B cell (primary cell): ENCODE results near the gene RILPL2. TPM values are rescaled to one million over a fixed set of nuclear protein-coding genes. Genes with fewer than 3 reads are reported as not detected.
A peak's percentile ranks its signal among the peaks of the same experiment; 100 is the strongest.

Source experiments
- ATAC-seq: fragments of 200-7000 bp; cut with Tn5 transposase; one replicate; pipeline ENCODE4 v1.10.0; 2021; ENCODE audit warnings: low read depth, mild to moderate bottlenecking, moderate number of reproducible peaks, moderate library complexity
- CTCF ChIA-PET: fragments of 350-600 bp; sonication (Branson Sonifier 250); formaldehyde crosslinking; loops from one replicate; lab custom pipeline; 2021; ENCODE audit warnings: antibody characterized with exemption, inconsistent platforms; lab: Charles Lee
- POLR2A ChIA-PET: fragments of 350-600 bp; sonication (Branson Sonifier 250); formaldehyde crosslinking; loops from one replicate; lab custom pipeline; 2021; ENCODE audit warnings: antibody characterized with exemption; lab: Charles Lee
- DNase-seq: peaks from one replicate; pipeline ENCODE4 v3.0.0; 2013
- H2AFZ ChIP-seq: 2 replicates; pipeline ENCODE4 v1.6.1; 2012; ENCODE audit warnings: mild to moderate bottlenecking, low read depth, low read length; ENCODE audit not compliant: insufficient read depth, poor library complexity, severe bottlenecking
- H3K27ac ChIP-seq, 2 donors: 1 replicate in 1 of 2; 2 replicates in 1 of 2; pipeline ENCODE4 v1.5.1; 2012 to 2013; ENCODE audit warnings: low read length in 2 of 2, mild to moderate bottlenecking in 2 of 2, moderate library complexity in 1 of 2
- H3K27me3 ChIP-seq, 4 experiments: fragments of 200-600 bp in 1 of 4; sonication (generic) in 1 of 4; replicated peaks in 1 of 4; 1 replicate in 2 of 4; 2 replicates in 2 of 4; pipeline versions ENCODE4 v1.6.1 to v1.7.0; 2013 to 2016; ENCODE audit warnings: low read length in 3 of 4, mild to moderate bottlenecking in 2 of 4, mixed read lengths in 1 of 4, moderate library complexity in 1 of 4; ENCODE audit not compliant: insufficient read depth in 4 of 4, control insufficient read depth in 3 of 4; ENCODE audit errors: control extremely low read depth in 1 of 4
- H3K36me3 ChIP-seq, 2 experiments: replicated peaks in 1 of 2; 1 replicate in 1 of 2; 2 replicates in 1 of 2; pipeline versions ENCODE4 v1.6.1 to v1.7.1; 2013; ENCODE audit warnings: low read length in 1 of 2; ENCODE audit not compliant: insufficient read depth in 2 of 2, control insufficient read depth in 1 of 2; ENCODE audit errors: control extremely low read depth in 1 of 2, extremely low read depth in 1 of 2
- H3K4me1 ChIP-seq, 2 donors: fragments of 200-600 bp in 1 of 2; sonication (generic) in 1 of 2; 1 replicate in 1 of 2; 2 replicates in 1 of 2; pipeline versions ENCODE4 v1.5.1 to v1.6.1; 2013 to 2017; ENCODE audit warnings: low read length in 2 of 2; ENCODE audit not compliant: control insufficient read depth in 2 of 2, insufficient read depth in 2 of 2
- H3K4me2 ChIP-seq: replicated peaks from 2 replicates; pipeline ENCODE3; 2012; ENCODE audit warnings: mild to moderate bottlenecking, low read depth, low read length; ENCODE audit not compliant: poor library complexity, severe bottlenecking
- H3K4me3 ChIP-seq, 5 experiments: fragments of 200-600 bp in 1 of 5; sonication (generic) in 1 of 5; 1 replicate in 3 of 5; 2 replicates in 2 of 5; pipeline versions ENCODE4 v1.5.1 to v1.7.0; 2011 to 2016; ENCODE audit warnings: low read length in 4 of 5, mild to moderate bottlenecking in 4 of 5, low read depth in 2 of 5, control low read depth in 1 of 5, moderate library complexity in 1 of 5; ENCODE audit not compliant: insufficient read depth in 1 of 5; ENCODE audit errors: control extremely low read depth in 1 of 5, extremely low read depth in 1 of 5
- H3K79me2 ChIP-seq: fragments of 200-600 bp; sonication (generic); one replicate; pipeline ENCODE4 v1.6.0; 2016; ENCODE audit warnings: low read length; ENCODE audit not compliant: control insufficient read depth, insufficient read depth
- H3K9ac ChIP-seq: fragments of 200-600 bp; sonication (generic); 2 replicates; pipeline ENCODE4 v1.6.1; 2017; ENCODE audit warnings: mild to moderate bottlenecking, low read length, moderate library complexity
- H3K9me3 ChIP-seq, 3 donors: one replicate each; pipeline versions ENCODE4 v1.6.1 to v1.7.1; 2013; ENCODE audit warnings: low read length in 2 of 3; ENCODE audit not compliant: control insufficient read depth in 2 of 3, insufficient read depth in 1 of 3; ENCODE audit errors: control extremely low read depth in 1 of 3
- H4K20me1 ChIP-seq: 2 replicates; pipeline ENCODE4 v1.6.0; 2012; ENCODE audit warnings: mild to moderate bottlenecking, low read length; ENCODE audit not compliant: insufficient read depth, control insufficient read depth, poor library complexity, severe bottlenecking
- H3K27ac Mint-ChIP-seq: one replicate; pipeline ENCODE4 v1.8.0; 2021; ENCODE audit warnings: mixed read lengths
- H3K27me3 Mint-ChIP-seq: one replicate; pipeline ENCODE4 v1.8.0; 2021; ENCODE audit warnings: mixed read lengths
- H3K4me1 Mint-ChIP-seq: one replicate; pipeline ENCODE4 v1.8.0; 2021; ENCODE audit warnings: mixed read lengths
- H3K4me3 Mint-ChIP-seq: one replicate; pipeline ENCODE4 v1.8.0; 2021; ENCODE audit warnings: mixed read lengths
- H3K9me3 Mint-ChIP-seq: one replicate; pipeline ENCODE4 v1.8.0; 2022; ENCODE audit warnings: mixed read lengths; ENCODE audit not compliant: insufficient read depth
- EZH2 ChIP-seq: IDR thresholded peaks from 2 replicates; pipeline ENCODE4 v1.6.1; 2012; ENCODE audit warnings: borderline replicate concordance, low read depth, mild to moderate bottlenecking, moderate library complexity, low read length; ENCODE audit not compliant: insufficient read depth, poor library complexity, severe bottlenecking
- WGBS: methylation state at CpG from one replicate; pipeline ENCODE4 v1.1.5; 2013; ENCODE audit warnings: missing lambda C conversion rate; ENCODE audit not compliant: insufficient coverage; 5-methylcytosine and 5-hydroxymethylcytosine counted together
- intact Hi-C: fragments of 100-400 bp; cut with micrococcal nuclease; formaldehyde crosslinking; loops from one replicate; pipeline ENCODE4 v1.10.0; 2022
- polyA minus RNA-seq: library from RNA; depleted of rRNA, polyadenylated mRNA; stranded (reverse); fragments of >200 nt; gene quantifications from 2 replicates; pipeline ENCODE4 v1.2.3, GENCODE V29; 2012
- polyA plus RNA-seq: library from polyadenylated mRNA; depleted of rRNA; stranded (reverse); fragments of >200 nt; gene quantifications from 2 replicates; pipeline ENCODE4 v1.2.3, GENCODE V29; 2012
- total RNA-seq, 2 donors: library from RNA; stranded (reverse); fragments of 120-200 nt in 1 of 2; gene quantifications; 1 replicate in 1 of 2; 2 replicates in 1 of 2; pipeline versions ENCODE4 v1.2.3 to v1.2.4, GENCODE V29; 2013 to 2022
- TF ChIP-seq, protein P1 (sequence below): fragments of 200-600 bp; IDR thresholded peaks from one replicate; pipeline ENCODE4 v1.8.0; 2022; ENCODE audit warnings: antibody characterized with exemption, mild to moderate bottlenecking

RILPL2 gene, protein sequence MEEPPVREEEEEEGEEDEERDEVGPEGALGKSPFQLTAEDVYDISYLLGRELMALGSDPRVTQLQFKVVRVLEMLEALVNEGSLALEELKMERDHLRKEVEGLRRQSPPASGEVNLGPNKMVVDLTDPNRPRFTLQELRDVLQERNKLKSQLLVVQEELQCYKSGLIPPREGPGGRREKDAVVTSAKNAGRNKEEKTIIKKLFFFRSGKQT
- total RNA-seq, result 12.6 and 13.0 TPM in 2 replicates
- total RNA-seq (2013), result 7.1 TPM
- 3.3 and 4.0 TPM in 2 replicates for polyA plus RNA-seq
- 5.1 and 5.9 TPM in 2 replicates for polyA minus RNA-seq

DNA sequence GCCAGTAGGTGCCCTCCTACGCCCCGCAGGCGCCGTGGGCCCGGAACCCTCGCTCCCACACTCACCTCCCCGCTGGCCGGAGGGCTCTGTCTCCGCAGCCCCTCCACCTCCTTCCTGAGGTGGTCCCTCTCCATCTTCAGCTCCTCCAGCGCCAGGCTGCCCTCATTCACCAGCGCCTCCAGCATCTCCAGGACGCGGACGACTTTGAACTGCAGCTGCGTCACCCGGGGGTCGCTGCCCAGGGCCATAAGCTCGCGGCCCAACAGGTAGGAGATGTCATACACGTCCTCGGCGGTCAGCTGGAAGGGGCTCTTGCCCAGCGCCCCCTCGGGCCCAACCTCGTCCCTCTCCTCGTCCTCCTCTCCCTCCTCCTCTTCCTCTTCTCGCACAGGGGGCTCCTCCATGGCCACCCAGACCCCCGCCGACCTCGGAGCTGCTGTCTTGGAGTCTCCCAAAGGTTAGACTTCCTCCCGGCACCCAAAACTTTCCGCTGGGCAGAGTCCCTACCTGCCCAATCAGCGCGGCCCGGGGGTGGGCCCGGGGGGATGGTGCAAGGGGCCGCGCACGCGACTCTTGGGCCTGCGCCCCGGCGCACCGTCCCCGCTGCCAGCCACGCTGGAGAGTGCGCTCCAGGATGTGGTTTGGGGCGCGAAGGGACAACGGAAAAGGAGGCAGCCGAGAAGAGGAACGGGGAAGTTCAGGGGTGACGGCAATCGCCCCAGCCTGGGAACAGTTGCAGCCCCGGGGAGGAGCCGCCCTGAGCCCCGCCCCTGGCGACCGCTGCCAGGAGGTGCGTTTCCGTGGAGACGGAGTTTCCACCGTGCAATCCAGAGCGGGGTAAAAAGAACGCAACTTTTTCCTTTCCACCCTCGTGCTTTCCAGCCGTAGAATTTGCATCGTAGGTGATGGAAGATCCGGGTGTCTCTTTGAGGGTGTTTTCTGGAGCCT is at the start of gene RILPL2:
Gene RILPL2 (minus strand): TSS at position 668 of the 948 bp plus-strand sequence. CDS start 264 bp downstream, at position 404.
- no peak for TF ChIP-seq EZH2
- TF ChIP-seq, protein P1, sequence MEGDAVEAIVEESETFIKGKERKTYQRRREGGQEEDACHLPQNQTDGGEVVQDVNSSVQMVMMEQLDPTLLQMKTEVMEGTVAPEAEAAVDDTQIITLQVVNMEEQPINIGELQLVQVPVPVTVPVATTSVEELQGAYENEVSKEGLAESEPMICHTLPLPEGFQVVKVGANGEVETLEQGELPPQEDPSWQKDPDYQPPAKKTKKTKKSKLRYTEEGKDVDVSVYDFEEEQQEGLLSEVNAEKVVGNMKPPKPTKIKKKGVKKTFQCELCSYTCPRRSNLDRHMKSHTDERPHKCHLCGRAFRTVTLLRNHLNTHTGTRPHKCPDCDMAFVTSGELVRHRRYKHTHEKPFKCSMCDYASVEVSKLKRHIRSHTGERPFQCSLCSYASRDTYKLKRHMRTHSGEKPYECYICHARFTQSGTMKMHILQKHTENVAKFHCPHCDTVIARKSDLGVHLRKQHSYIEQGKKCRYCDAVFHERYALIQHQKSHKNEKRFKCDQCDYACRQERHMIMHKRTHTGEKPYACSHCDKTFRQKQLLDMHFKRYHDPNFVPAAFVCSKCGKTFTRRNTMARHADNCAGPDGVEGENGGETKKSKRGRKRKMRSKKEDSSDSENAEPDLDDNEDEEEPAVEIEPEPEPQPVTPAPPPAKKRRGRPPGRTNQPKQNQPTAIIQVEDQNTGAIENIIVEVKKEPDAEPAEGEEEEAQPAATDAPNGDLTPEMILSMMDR, result no peak
- ChIA-PET CTCF (interaction anchor here (0.7 to 2.1 kb wide), 6 partner anchors 9 to 70 kb away, joined by 3 to 13 read pairs (median 3); partner anchors contain the start of gene SNRNP35), POLR2A (interaction anchor here (0.5 to 2.4 kb wide), 7 partner anchors 9 to 1879 kb away, joined by 3 to 13 read pairs (median 6); partner anchors contain the start of genes KMT5A, RSRC2, SBNO1 and SNRNP35)
- Histone ChIP-seq H3K9ac (peak within 1 kb of the TSS; percentile 97), H3K9me3 (no peaks in the 10 kb centered on the region), H4K20me1 (no peaks in the 10 kb centered on the region), H3K27ac (peak within 1 kb of the TSS; percentile 91 to 95), H3K4me3 (peak within 1 kb of the TSS; percentile 79 to 99 (median 97)), H2AFZ (peak within 1 kb of the TSS; percentile 88), H3K4me1 (peaks cover 30 to 46% of the 10 kb centered on the region in 2 donors), H3K79me2 (peaks cover 40% of the 10 kb centered on the region), H3K4me2 (peak within 1 kb of the TSS; percentile 97), H3K36me3 (peaks cover 0 to 3% of the 10 kb centered on the region in 2 experiments), H3K27me3 (no peaks in the 10 kb centered on the region)
- no peaks in the 10 kb centered on the region for H3K9me3 Mint-ChIP-seq
- no peaks in the 10 kb centered on the region for H3K27me3 Mint-ChIP-seq
- peak within 1 kb of the TSS; percentile 96 for H3K4me3 Mint-ChIP-seq
- H3K4me1 Mint-ChIP-seq, result peaks cover 47% of the 10 kb centered on the region
- peak within 1 kb of the TSS; percentile 96 for H3K27ac Mint-ChIP-seq
- intact Hi-C loops, result loop anchor here (1.0 to 5.0 kb wide), 4 partner anchors 9 to 71 kb away; partner anchors contain the start of gene KMT5A
- DNase-seq (peak; percentile 93), ATAC-seq (peak; percentile 86)
- under 1% methylated on average over 65 of the region's 69 CpGs for WGBS
